DMS53 treated with DMSO at 0.1 percent for 48 hours (cell line): ENCODE measurements around the gene ADPRM.
"Not testable (repeated sequence)": the region's sequence is repeated elsewhere in the genome, so short reads cannot be mapped to it uniquely, and the experiment has no call there.

Experiments used
- DNase-seq: peaks from one replicate; lab custom pipeline; 2025; ENCODE audit not compliant: unreplicated experiment; lab: John Stamatoyannopoulos, UW

Gene ADPRM

GRCh38 chr17:10697092-10698081, at the start of gene ADPRM, which contains the start of gene SCO1:
ADPRM (plus strand) TSS chr17:10697594; CDS start chr17:10704927, 7,333 bp downstream.
SCO1 (minus strand) TSS chr17:10697533; CDS start chr17:10697507, 26 bp downstream.
- peak; percentile 22 for DNase-seq

GRCh38 chr17:10648381-10648780, 49.0 kb upstream of the ADPRM start:
- DNase-seq, result no peak

- DNase-seq, result no peak
Observed at GRCh38 chr17:10648956-10649355, 48.4 kb upstream of the ADPRM start.

GRCh38 chr17:10649602-10650001, 47.8 kb upstream of the ADPRM start:
- DNase-seq, result no peak

GRCh38 chr17:10651927-10652326, 45.5 kb upstream of the ADPRM start:
- DNase-seq, result no peak

- DNase-seq, result no peak
Observed at GRCh38 chr17:10652984-10653659, 44.3 kb upstream of the ADPRM start.

GRCh38 chr17:10653987-10654386, 43.4 kb upstream of the ADPRM start:
- no peak for DNase-seq

GRCh38 chr17:10657148-10657547, 40.2 kb upstream of the ADPRM start, which contains the start of gene MYH3:
MYH3 (minus strand) TSS chr17:10657309; CDS start chr17:10655064, 2,245 bp downstream.
- no peak for DNase-seq

- no peak for DNase-seq
Observed at GRCh38 chr17:10657879-10658278, 39.5 kb upstream of the ADPRM start.

GRCh38 chr17:10661437-10661836, 36.0 kb upstream of the ADPRM start:
- no peak for DNase-seq

GRCh38 chr17:10663231-10663630, 34.2 kb upstream of the ADPRM start:
- DNase-seq, result no peak

- no peak for DNase-seq
Observed at GRCh38 chr17:10664571-10664970, 32.8 kb upstream of the ADPRM start.

GRCh38 chr17:10666906-10667305, 30.5 kb upstream of the ADPRM start:
- no peak for DNase-seq

- no peak for DNase-seq
Observed at GRCh38 chr17:10668775-10669174, 28.6 kb upstream of the ADPRM start.

- DNase-seq, result no peak
Observed at GRCh38 chr17:10673312-10673711, 24.1 kb upstream of the ADPRM start.

- DNase-seq, result no peak
Observed at GRCh38 chr17:10674704-10675103, 22.7 kb upstream of the ADPRM start.

- no peak for DNase-seq
Observed at GRCh38 chr17:10681866-10682446, 15.4 kb upstream of the ADPRM start.

- DNase-seq, result no peak
Observed at GRCh38 chr17:10683853-10684252, 13.5 kb upstream of the ADPRM start.

GRCh38 chr17:10687499-10687898, 9.9 kb upstream of the ADPRM start:
- no peak for DNase-seq

- DNase-seq, result not testable (repeated sequence)
Observed at GRCh38 chr17:10695875-10696407, 1.5 kb upstream of the ADPRM start.
